K562 treated with DMSO at 1 percent for 24 hours (cell line): ENCODE results near the gene FBXW2. TPM values are rescaled to one million over a fixed set of nuclear protein-coding genes. Genes with fewer than 3 reads are reported as not detected.

Experiments used
- total RNA-seq: library from RNA; unstranded; fragments of 300-600 nt; gene quantifications from 2 replicates; pipeline ENCODE4 v1.2.3, GENCODE V29; 2022; ENCODE audit warnings: low read depth; ENCODE audit not compliant: insufficient read depth

Gene FBXW2, protein sequence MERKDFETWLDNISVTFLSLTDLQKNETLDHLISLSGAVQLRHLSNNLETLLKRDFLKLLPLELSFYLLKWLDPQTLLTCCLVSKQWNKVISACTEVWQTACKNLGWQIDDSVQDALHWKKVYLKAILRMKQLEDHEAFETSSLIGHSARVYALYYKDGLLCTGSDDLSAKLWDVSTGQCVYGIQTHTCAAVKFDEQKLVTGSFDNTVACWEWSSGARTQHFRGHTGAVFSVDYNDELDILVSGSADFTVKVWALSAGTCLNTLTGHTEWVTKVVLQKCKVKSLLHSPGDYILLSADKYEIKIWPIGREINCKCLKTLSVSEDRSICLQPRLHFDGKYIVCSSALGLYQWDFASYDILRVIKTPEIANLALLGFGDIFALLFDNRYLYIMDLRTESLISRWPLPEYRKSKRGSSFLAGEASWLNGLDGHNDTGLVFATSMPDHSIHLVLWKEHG
- total RNA-seq, result 20.5 and 20.6 TPM in 2 replicates

DNA sequence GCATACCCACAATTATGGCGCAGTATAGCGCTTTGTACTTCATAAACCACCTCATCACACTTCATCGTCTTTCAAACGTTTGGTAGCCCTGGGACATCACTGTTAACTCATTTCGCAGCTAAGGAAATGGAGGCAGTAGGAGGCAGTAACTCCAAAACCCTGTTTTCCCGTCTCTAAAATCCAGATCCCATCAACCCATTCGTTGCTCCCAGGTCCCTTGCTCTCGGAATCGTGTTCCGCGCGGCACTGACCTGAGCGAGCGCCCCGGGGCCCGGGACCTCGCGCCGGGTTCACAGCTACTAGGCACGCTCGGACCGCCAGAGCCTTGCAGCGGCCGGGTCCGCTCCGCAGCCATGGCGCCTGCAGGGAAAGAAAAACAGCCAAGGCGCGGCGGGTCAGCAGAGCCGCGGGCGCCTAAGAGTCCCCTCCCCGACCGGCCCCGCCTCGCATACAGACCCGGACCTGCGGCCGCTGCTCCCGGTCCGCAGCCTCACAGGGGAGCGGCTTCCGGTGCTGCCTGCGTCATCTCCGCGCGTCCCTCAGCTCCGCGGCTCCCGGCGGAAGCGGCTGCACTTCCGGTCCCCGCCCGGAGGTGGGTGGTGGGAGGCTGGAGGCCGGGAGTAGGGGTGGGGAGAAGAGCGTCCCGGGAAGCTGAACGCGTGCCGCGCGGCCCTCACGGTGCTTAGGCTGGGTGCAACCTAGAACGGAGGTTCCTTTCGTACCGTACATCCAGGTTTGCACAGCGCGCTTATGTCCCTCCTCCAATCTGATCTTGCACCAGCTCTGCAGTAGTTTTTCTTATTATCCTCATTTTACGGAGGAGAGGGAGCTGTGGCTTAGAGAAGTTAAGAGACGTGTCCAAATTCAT lies at the start of gene FBXW2:
Gene FBXW2, minus strand, starts transcription at position 519 of the 868 bp plus-strand sequence. CDS start 5,158 bp downstream, outside the sequence.

DNA sequence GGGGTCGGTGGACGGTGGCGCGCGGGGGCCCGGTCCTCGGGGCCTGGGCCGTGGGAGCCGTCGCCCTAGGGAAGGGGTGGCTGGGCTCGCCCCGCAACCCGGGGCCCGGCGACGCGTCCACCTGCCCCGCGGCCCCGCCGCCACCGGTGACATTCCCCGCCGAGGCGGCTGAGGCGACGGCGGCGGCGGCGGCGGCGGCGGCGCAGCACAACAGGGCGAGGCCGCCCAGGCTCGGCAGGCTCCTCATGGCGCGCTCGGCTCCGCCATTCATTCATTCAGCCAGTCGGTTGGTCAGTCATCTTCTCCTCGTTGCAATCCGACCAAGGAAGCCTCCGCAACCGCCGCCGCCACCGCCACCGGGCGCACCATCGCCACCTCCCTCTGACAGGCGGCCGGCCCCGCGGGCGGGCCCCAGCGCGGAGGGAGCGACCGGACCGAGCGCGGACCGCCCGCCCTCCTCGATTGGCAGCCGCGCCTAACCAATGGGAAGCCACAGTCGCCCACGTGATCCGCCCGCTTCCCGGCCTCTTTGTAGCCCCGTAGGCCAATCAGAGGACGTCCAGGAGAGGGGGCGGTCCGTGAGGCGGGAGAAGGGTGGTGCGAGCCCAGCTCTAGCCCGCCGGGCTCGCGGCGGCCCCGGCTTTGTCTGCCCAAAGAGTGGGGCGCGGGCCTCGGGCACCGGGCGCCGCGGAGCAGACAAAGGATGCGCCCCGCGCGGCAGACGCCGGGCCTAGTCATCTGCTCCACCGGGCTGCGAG lies 78.9 kb downstream of the FBXW2 start, which contains the start of gene MEGF9:
Gene MEGF9, minus strand, starts transcription at position 383 of the 758 bp plus-strand sequence. Its CDS starts 112 bp downstream, at position 271.

Other genes with a start within 250 kb of the FBXW2 start
- 56.2 and 69.3 TPM in 2 replicates for gene CDK5RAP2, start 213.2 kb downstream of the FBXW2 start, total RNA-seq
- gene MEGF9, start 78.9 kb downstream of the FBXW2 start, total RNA-seq, result 7.7 and 8.7 TPM in 2 replicates
- gene PSMD5, start 49.5 kb upstream of the FBXW2 start, total RNA-seq, result 33.3 and 73.1 TPM in 2 replicates
- gene PHF19, start 83.8 kb upstream of the FBXW2 start, total RNA-seq, result 142 and 144 TPM in 2 replicates
- 0.15 and 0.28 TPM in 2 replicates for gene TRAF1, start 133.4 kb upstream of the FBXW2 start, total RNA-seq